MCF 10A (cell line): ENCODE results near the gene TBC1D14. TPM values are rescaled to one million over a fixed set of nuclear protein-coding genes. Genes with fewer than 3 reads are reported as not detected.

Experiments used
- BruUV-seq: library from RNA; stranded (reverse); fragments of 400-500 nt; replicated peaks from 2 replicates; lab custom pipeline; 2021; lab: Mats Ljungman, UMichigan
- CTCF ChIA-PET: fragments of 300-600 bp; sonication (Branson Sonifier 250); formaldehyde crosslinking; extraction: SDS; loops from one replicate; lab custom pipeline; 2021; ENCODE audit warnings: antibody characterized with exemption, inconsistent platforms; lab: Yijun Ruan, JAX
- POLR2A ChIA-PET: fragments of 300-600, 350-650 bp; sonication (Branson Sonifier 250); formaldehyde crosslinking; extraction: SDS; loops from one replicate; lab custom pipeline; 2020; ENCODE audit warnings: antibody characterized with exemption, inconsistent platforms; lab: Yijun Ruan, JAX
- DNase-seq: peaks from one replicate; pipeline ENCODE4 v3.0.0-alpha.2; 2018; ENCODE audit not compliant: unreplicated experiment
- H3K27ac Mint-ChIP-seq: one replicate; pipeline ENCODE4 v1.8.0; 2022; ENCODE audit warnings: mild to moderate bottlenecking, low read depth, mixed read lengths; ENCODE audit not compliant: unreplicated experiment
- H3K27me3 Mint-ChIP-seq: one replicate; pipeline ENCODE4 v1.8.0; 2022; ENCODE audit warnings: mixed read lengths; ENCODE audit not compliant: insufficient read depth, unreplicated experiment
- H3K36me3 Mint-ChIP-seq: one replicate; pipeline ENCODE4 v1.8.0; 2022; ENCODE audit warnings: mild to moderate bottlenecking, moderate library complexity, mixed read lengths; ENCODE audit not compliant: insufficient read depth, unreplicated experiment
- H3K4me1 Mint-ChIP-seq: one replicate; pipeline ENCODE4 v1.8.0; 2022; ENCODE audit warnings: mixed read lengths; ENCODE audit not compliant: insufficient read depth, unreplicated experiment
- H3K4me3 Mint-ChIP-seq: one replicate; pipeline ENCODE4 v1.8.0; 2022; ENCODE audit warnings: mild to moderate bottlenecking, moderate library complexity, mixed read lengths; ENCODE audit not compliant: unreplicated experiment
- H3K9me3 Mint-ChIP-seq: one replicate; pipeline ENCODE4 v1.8.0; 2022; ENCODE audit warnings: mixed read lengths; ENCODE audit not compliant: unreplicated experiment
- CTCF ChIP-seq: fragments of 200-600 bp; IDR thresholded peaks from one replicate; pipeline ENCODE4 v1.8.0; 2022; ENCODE audit warnings: antibody characterized with exemption, mild to moderate bottlenecking; ENCODE audit not compliant: unreplicated experiment
- intact Hi-C: fragments of 100-400 bp; cut with micrococcal nuclease; formaldehyde crosslinking; loops from 2 replicates; pipeline ENCODE4 v1.14.1; 2022
- total RNA-seq: library from RNA; stranded (reverse); gene quantifications from 2 replicates; pipeline ENCODE4 v1.2.3, GENCODE V29; 2022

TBC1D14 gene
- total RNA-seq, 1 experiment from 2014 or later: 55.1 TPM

DNA sequence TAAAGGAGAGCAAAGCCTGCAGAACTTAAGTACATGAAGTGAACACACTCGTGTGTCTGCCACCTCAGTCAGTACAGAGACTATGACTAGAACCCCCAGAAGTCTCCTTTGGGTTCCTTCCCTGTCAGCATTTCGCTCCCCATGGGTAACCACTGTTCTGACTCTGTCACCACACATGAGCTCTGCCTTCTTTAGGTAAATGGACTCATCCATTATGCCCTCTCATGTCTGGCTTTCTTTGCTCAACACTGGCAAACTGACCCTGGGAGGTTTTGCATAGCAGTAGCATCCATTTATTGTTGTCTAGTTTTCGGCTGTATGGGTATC is 38.5 kb downstream of the TBC1D14 start:
- H3K4me3 Mint-ChIP-seq: no peak overlapping the region
- TF ChIP-seq CTCF: no peak
- BruUV-seq: no TSS peak
- no peaks in the 10 kb centered on the region for H3K27me3 Mint-ChIP-seq
- no peak for DNase-seq
- intact Hi-C loops: no loop called here
- ChIA-PET CTCF (interaction anchor here (0.9 kb wide), 1 partner anchor 26 kb away, joined by 3 read pairs; no protein-coding TSS in a partner anchor), POLR2A (no interaction called here)
- H3K36me3 Mint-ChIP-seq: peaks cover 19% of the 10 kb centered on the region
- no peaks in the 10 kb centered on the region for H3K9me3 Mint-ChIP-seq
- H3K4me1 Mint-ChIP-seq: peaks cover 5% of the 10 kb centered on the region
- no peak overlapping the region for H3K27ac Mint-ChIP-seq

- Mint-ChIP-seq H3K4me3 (peak overlapping the region; percentile 59), H3K4me1 (peaks cover 7% of the 10 kb centered on the region), H3K9me3 (no peaks in the 10 kb centered on the region), H3K36me3 (peaks cover 11% of the 10 kb centered on the region), H3K27me3 (no peaks in the 10 kb centered on the region), H3K27ac (no peak overlapping the region)
- ChIA-PET CTCF (no interaction called here), POLR2A (interaction anchor here (0.6 to 1.5 kb wide), 2 partner anchors 52 to 116 kb away, joined by 3 read pairs; no protein-coding TSS in a partner anchor)
- BruUV-seq: no TSS peak
- intact Hi-C loops: no loop called here
- no peak for DNase-seq
- TF ChIP-seq CTCF: no peak
Measured at GRCh38 chr4:6951880-6952381, 42.3 kb downstream of the TBC1D14 start.

DNA sequence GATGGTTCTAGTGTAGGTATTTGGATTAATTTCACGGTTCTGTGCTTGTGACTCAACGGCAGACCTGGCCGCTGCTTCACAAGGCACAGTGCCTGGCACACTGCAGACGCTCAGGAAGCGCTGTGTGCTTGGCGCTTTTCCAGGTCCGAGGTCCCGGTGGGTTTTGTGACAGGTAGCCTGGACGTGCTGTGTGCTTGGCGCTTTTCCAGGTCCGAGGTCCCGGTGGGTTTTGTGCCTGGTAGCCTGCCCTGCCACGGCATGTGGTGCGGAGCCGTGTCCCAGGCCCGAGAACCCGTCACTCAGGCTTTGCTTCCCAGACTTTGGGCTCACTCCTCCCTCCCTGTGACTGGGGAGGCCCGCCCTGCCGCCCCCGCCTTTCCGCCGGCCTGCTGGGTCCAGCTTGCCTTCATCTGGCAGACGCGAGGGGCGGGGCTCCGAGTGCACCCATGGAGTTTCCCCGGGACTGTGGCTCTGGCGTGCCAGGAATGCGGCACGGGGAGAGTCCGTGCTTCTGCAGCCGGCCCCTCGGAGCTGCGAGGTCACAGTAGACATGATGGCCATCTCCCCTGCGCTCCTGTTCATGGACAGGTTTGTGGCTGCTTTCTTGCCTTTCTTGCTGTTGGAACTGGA is 44.2 kb downstream of the TBC1D14 start:
- POLR2A ChIA-PET: interaction anchor here (0.6 to 1.5 kb wide), 7 partner anchors 11 to 36 kb away, joined by 3 to 4 read pairs (median 3); no protein-coding TSS in a partner anchor
- intact Hi-C loops: no loop called here
- Mint-ChIP-seq H3K27me3 (no peaks in the 10 kb centered on the region), H3K4me3 (peak overlapping the region; percentile 68), H3K9me3 (no peaks in the 10 kb centered on the region), H3K27ac (peak overlapping the region; percentile 63), H3K4me1 (peaks cover 7% of the 10 kb centered on the region), H3K36me3 (peaks cover 5% of the 10 kb centered on the region)
- TF ChIP-seq CTCF: no peak
- DNase-seq: peak; percentile 90
- CTCF ChIA-PET: interaction anchor here (1.0 kb wide), 1 partner anchor 20 kb away, joined by 6 read pairs; no protein-coding TSS in a partner anchor
- BruUV-seq: no TSS peak

GRCh38 chr4:6955261-6955911 is 45.8 kb downstream of the TBC1D14 start:
- no peaks in the 10 kb centered on the region for H3K9me3 Mint-ChIP-seq
- no peak for TF ChIP-seq CTCF
- no peak overlapping the region for H3K27ac Mint-ChIP-seq
- intact Hi-C loops: no loop called here
- H3K27me3 Mint-ChIP-seq: no peaks in the 10 kb centered on the region
- CTCF ChIA-PET: interaction anchor here (0.5 kb wide), 1 partner anchor 249 kb away, joined by 3 read pairs; no protein-coding TSS in a partner anchor
- BruUV-seq: no TSS peak
- POLR2A ChIA-PET: interaction anchor here (1.9 kb wide), 1 partner anchor 112 kb away, joined by 7 read pairs; the partner anchor contains the start of gene GRPEL1
- no peak for DNase-seq
- peaks cover 7% of the 10 kb centered on the region for H3K4me1 Mint-ChIP-seq
- no peak overlapping the region for H3K4me3 Mint-ChIP-seq
- peaks cover 5% of the 10 kb centered on the region for H3K36me3 Mint-ChIP-seq
